Neural cell (in vitro differentiated cells): ENCODE results near the gene NHEJ1. TPM values are rescaled to one million over a fixed set of nuclear protein-coding genes. Genes with fewer than 3 reads are reported as not detected.

Source experiments
- H2AFZ ChIP-seq: fragments of 200-600, 300-800 bp; sonication (generic), shearing (Covaris generic); 2 replicates; pipeline ENCODE4 v1.6.0; 2014; ENCODE audit warnings: low read depth, mild to moderate bottlenecking, antibody characterized with exemption, low read length, moderate library complexity
- H3F3A ChIP-seq: fragments of 200-600 bp; shearing (Covaris generic); 2 replicates; pipeline ENCODE4 v1.6.1; 2016; ENCODE audit warnings: mild to moderate bottlenecking, moderate library complexity, mixed read lengths, antibody characterized with exemption, low read length; ENCODE audit not compliant: insufficient read depth, poor library complexity, severe bottlenecking
- H3K27ac ChIP-seq: fragments of 200-600, 300-800 bp; sonication (generic), shearing (Covaris generic); 2 replicates; pipeline ENCODE4 v1.5.1; 2014; ENCODE audit warnings: mild to moderate bottlenecking, low read length, moderate library complexity
- H3K27me3 ChIP-seq: fragments of 300-800, 200-600 bp; sonication (generic), shearing (Covaris generic); 2 replicates; pipeline ENCODE4 v1.6.0; 2014; ENCODE audit warnings: mild to moderate bottlenecking, low read depth, low read length, moderate library complexity; ENCODE audit not compliant: insufficient read depth
- H3K36me3 ChIP-seq: fragments of 300-800, 200-600 bp; sonication (generic), shearing (Covaris generic); 2 replicates; pipeline ENCODE4 v1.5.1; 2014; ENCODE audit warnings: mild to moderate bottlenecking, antibody characterized with exemption, low read length, moderate library complexity; ENCODE audit not compliant: insufficient read depth
- H3K4me2 ChIP-seq: fragments of 300-800, 200-600 bp; sonication (generic), shearing (Covaris generic); 2 replicates; pipeline ENCODE4 v1.6.0; 2014; ENCODE audit warnings: mild to moderate bottlenecking, low read length
- H3K4me3 ChIP-seq: fragments of 300-800, 200-600 bp; sonication (generic), shearing (Covaris generic); 2 replicates; pipeline ENCODE4 v1.5.1; 2014; ENCODE audit warnings: mild to moderate bottlenecking, low read length, moderate library complexity
- H3K79me2 ChIP-seq: fragments of 200-600 bp; shearing (Covaris generic); replicated peaks from 2 replicates; pipeline ENCODE4 v1.6.0; 2014; ENCODE audit warnings: mild to moderate bottlenecking, low read length, moderate library complexity; ENCODE audit not compliant: insufficient read depth
- H3K9ac ChIP-seq: fragments of 300-800, 200-600 bp; sonication (generic), shearing (Covaris generic); 2 replicates; pipeline ENCODE4 v1.6.1; 2016; ENCODE audit warnings: mild to moderate bottlenecking, low read length, mixed read lengths
- H3K9me2 ChIP-seq: fragments of 200-600 bp; shearing (Covaris generic); 2 replicates; pipeline ENCODE4 v1.6.1; 2016; ENCODE audit warnings: mild to moderate bottlenecking, low read length, mixed read lengths; ENCODE audit not compliant: insufficient read depth
- H3K9me3 ChIP-seq: fragments of 200-600, 300-800 bp; sonication (generic), shearing (Covaris generic); 2 replicates; pipeline ENCODE4 v1.6.1; 2016; ENCODE audit warnings: mild to moderate bottlenecking, mixed run types, low read length, moderate library complexity, mixed read lengths
- H4K20me1 ChIP-seq: fragments of 200-600 bp; shearing (Covaris generic); 2 replicates; pipeline ENCODE4 v1.6.1; 2016; ENCODE audit warnings: mild to moderate bottlenecking, mixed run types; ENCODE audit not compliant: insufficient read depth
- CTCF ChIP-seq: fragments of 450-650 bp; IDR thresholded peaks from 2 replicates; pipeline ENCODE4 v1.5.1; 2014; ENCODE audit warnings: antibody characterized with exemption, mild to moderate bottlenecking, moderate library complexity; ENCODE audit not compliant: poor library complexity, severe bottlenecking
- EP300 ChIP-seq: fragments of 450-650 bp; conservative IDR thresholded peaks from 2 replicates; pipeline ENCODE4 v1.6.1; 2014; ENCODE audit warnings: antibody characterized with exemption, mild to moderate bottlenecking, moderate library complexity; ENCODE audit not compliant: poor library complexity, severe bottlenecking
- EZH2 ChIP-seq: fragments of 200-600, 300-800 bp; shearing (Covaris generic), sonication (generic); IDR thresholded peaks from 2 replicates; pipeline ENCODE4 v1.6.1; 2014; ENCODE audit warnings: antibody characterized with exemption, low read length, borderline replicate concordance, mild to moderate bottlenecking; ENCODE audit not compliant: insufficient read depth, poor library complexity, severe bottlenecking
- MXI1 ChIP-seq: fragments of 450-650 bp; conservative IDR thresholded peaks from 2 replicates; pipeline ENCODE4 v1.6.1; 2014; ENCODE audit warnings: antibody characterized with exemption, mild to moderate bottlenecking; ENCODE audit not compliant: poor library complexity, severe bottlenecking
- POLR2AphosphoS5 ChIP-seq: IDR thresholded peaks from 2 replicates; pipeline ENCODE4 v1.6.1; 2012
- RAD21 ChIP-seq: fragments of 450-650 bp; conservative IDR thresholded peaks from 2 replicates; pipeline ENCODE4 v1.6.1; 2014; ENCODE audit warnings: antibody characterized with exemption, mild to moderate bottlenecking, moderate library complexity
- REST ChIP-seq: IDR thresholded peaks from 2 replicates; pipeline ENCODE4 v1.6.1; 2012; ENCODE audit warnings: borderline replicate concordance
- SMC3 ChIP-seq: fragments of 450-650 bp; conservative IDR thresholded peaks from 2 replicates; pipeline ENCODE4 v1.6.1; 2014; ENCODE audit warnings: antibody characterized with exemption, mild to moderate bottlenecking, moderate library complexity; ENCODE audit not compliant: poor library complexity
- TAF1 ChIP-seq: IDR thresholded peaks from 2 replicates; pipeline ENCODE4 v1.6.1; 2012; ENCODE audit warnings: low read depth
- polyA plus RNA-seq: library from polyadenylated mRNA; depleted of rRNA; stranded (reverse); fragments of >200 nt; gene quantifications from 2 replicates; pipeline ENCODE4 v1.2.3, GENCODE V29; 2014

Gene NHEJ1
- polyA plus RNA-seq, 1 donor from 2014 or later, result 12.7 TPM

DNA sequence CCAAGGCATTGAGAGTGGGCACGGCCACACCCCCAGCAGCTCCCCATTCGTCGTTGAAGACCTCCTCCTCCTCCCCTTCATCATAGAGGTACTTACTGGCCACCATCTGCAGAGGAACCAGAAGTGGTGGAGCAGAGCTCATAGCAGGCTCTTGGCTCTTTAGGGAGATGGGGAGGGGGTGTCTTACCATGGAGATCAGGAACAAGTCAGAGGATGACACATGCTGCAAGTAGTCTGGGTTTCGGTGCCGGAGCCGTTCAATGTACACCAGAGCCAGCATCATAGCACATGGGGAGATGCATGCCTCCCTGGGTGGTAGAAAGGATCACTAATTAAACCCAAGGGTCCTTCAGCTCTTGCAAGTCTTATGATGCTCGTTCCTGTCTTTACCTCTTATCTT lies 14.2 kb upstream of the NHEJ1 start:
- H3K9me2 ChIP-seq, result no peaks in the 10 kb centered on the region
- H3K9ac ChIP-seq, result no peak overlapping the region
- H3K4me2 ChIP-seq, result no peak overlapping the region
- H3K27ac ChIP-seq, result no peak overlapping the region
- H2AFZ ChIP-seq, result no peak overlapping the region
- peaks cover 3% of the 10 kb centered on the region for H3F3A ChIP-seq
- no peaks in the 10 kb centered on the region for H3K36me3 ChIP-seq
- peaks cover 15% of the 10 kb centered on the region for H3K79me2 ChIP-seq
- no peaks in the 10 kb centered on the region for H3K9me3 ChIP-seq
- no peak overlapping the region for H3K4me3 ChIP-seq
- no peaks in the 10 kb centered on the region for H3K27me3 ChIP-seq
- no peaks in the 10 kb centered on the region for H4K20me1 ChIP-seq
- TF ChIP-seq RAD21 (no peak), TAF1 (no peak), SMC3 (no peak), EP300 (no peak), EZH2 (no peak), POLR2AphosphoS5 (no peak), REST (no peak), CTCF (no peak), MXI1 (no peak)

DNA sequence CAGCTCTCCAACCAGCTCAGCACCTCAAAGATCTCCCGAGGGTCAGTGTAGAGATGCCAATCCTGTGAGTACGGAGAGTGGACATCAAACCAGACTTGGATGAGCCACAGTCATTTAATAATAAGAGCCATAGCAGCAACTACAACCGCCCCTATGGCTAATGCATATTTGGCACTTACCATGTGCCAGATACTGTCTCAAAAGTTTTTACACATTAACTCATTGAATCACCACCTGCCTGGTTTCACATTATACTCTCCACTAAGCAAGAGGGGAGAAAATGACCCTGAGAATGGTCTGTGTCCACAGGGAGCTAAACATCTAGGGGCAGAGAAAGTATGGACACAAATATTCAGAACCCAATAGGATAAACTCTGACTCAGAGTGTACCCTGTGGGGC lies 13.5 kb upstream of the NHEJ1 start:
- no peak overlapping the region for H3K4me2 ChIP-seq
- H3K9me3 ChIP-seq, result no peaks in the 10 kb centered on the region
- peaks cover 3% of the 10 kb centered on the region for H3F3A ChIP-seq
- H3K4me3 ChIP-seq, result no peak overlapping the region
- H3K79me2 ChIP-seq, result peaks cover 9% of the 10 kb centered on the region
- H2AFZ ChIP-seq, result no peak overlapping the region
- no peak for TF ChIP-seq RAD21
- no peaks in the 10 kb centered on the region for H3K27me3 ChIP-seq
- H3K27ac ChIP-seq, result no peak overlapping the region
- no peak overlapping the region for H3K9ac ChIP-seq
- H3K9me2 ChIP-seq, result no peaks in the 10 kb centered on the region
- no peaks in the 10 kb centered on the region for H3K36me3 ChIP-seq
- no peaks in the 10 kb centered on the region for H4K20me1 ChIP-seq

DNA sequence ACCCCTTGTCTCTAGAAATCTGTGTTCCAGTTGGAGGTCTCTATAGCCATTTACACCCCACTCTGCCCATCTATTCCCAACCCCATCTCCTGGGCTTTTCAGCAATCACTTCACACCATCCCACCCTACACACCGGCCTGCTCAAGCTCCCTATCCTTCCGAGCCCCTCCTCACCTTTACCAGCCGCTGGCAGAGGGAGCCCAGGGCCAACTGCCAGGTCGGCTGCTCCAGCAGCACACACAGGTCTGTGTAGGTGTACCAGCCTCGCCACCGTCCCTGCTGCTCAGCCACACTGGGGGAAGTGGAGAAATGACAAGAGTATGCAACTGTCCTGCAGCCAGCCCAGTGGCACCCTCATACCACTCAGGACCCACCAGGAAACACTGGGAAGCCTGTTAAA lies 12.6 kb upstream of the NHEJ1 start:
- Histone ChIP-seq H3K9ac (no peak overlapping the region), H3K9me2 (no peaks in the 10 kb centered on the region), H2AFZ (no peak overlapping the region), H3K4me2 (no peak overlapping the region), H3F3A (peaks cover 3% of the 10 kb centered on the region), H4K20me1 (no peaks in the 10 kb centered on the region), H3K4me3 (no peak overlapping the region), H3K27ac (no peak overlapping the region), H3K79me2 (peaks cover 4% of the 10 kb centered on the region), H3K9me3 (no peaks in the 10 kb centered on the region), H3K36me3 (no peaks in the 10 kb centered on the region), H3K27me3 (no peaks in the 10 kb centered on the region)
- TF ChIP-seq REST, result no peak
- TF ChIP-seq POLR2AphosphoS5, result no peak
- TF ChIP-seq RAD21, result no peak
- no peak for TF ChIP-seq SMC3
- TF ChIP-seq EP300, result no peak
- no peak for TF ChIP-seq EZH2
- no peak for TF ChIP-seq MXI1
- no peak for TF ChIP-seq CTCF
- no peak for TF ChIP-seq TAF1
